ENCODE measurements around the gene SYCP3. TPM values are rescaled to one million over a fixed set of nuclear protein-coding genes. Genes with fewer than 3 reads are reported as not detected.

Gene SYCP3
- total and polyA plus RNA-seq, 2 of the 13 experiments (the other 11 are each of a cell fraction or from before 2014, with no cell fraction given), result not detected

GRCh38 chr12:101783150-101783549, 43.9 kb upstream of the SYCP3 start:
- in situ Hi-C loops (cut with HindIII; ENCODE audit: extremely low pct_ligation_motif_present, low pct_unique_long_range_greater_than_20kb), result no loop called here

DNA sequence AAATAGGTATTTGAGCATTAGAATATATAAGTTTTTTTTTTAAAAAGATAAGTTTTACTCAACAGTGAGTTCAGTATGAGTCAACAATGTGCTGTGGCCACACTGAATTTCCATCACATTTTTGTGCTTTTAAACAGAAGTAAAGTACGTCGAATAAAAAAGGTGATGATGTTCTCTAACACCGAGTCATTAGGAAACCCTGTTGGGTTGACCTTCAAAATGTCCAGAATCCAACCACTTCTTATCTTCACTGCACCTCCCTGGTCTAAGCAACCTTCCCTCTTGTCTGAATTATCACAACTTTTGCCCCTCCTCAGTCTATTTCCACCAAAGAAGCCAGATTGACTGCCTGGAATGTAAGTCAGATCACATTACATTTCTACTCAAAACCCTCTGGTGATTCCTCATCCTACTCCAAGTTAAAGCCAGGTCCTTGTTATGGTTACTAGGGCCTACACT, 43.0 kb upstream of the SYCP3 start:
- no TSS peak for BruUV-seq (replicated peaks)
- whole genome bisulfite sequencing (ENCODE audit: low lambda C conversion rate), result 97% methylated on average over 3 of the region's 3 CpGs
- no peak for TF ChIP-seq SP2 (CRISPR knock-in tag; IDR thresholded peaks at IDR 0.05)
- TF ChIP-seq ZBTB42 (CRISPR knock-in tag; IDR thresholded peaks at IDR 0.05), result no peak
- TF ChIP-seq NR3C1 (CRISPR knock-in tag; IDR thresholded peaks at IDR 0.05), result no peak
- TF ChIP-seq IKZF5 (CRISPR knock-in tag; IDR thresholded peaks at IDR 0.05), result no peak
- TF ChIP-seq ZNF564 (CRISPR knock-in tag; IDR thresholded peaks at IDR 0.05), result no peak
- no peak for TF ChIP-seq ZSCAN29 (CRISPR knock-in tag; conservative IDR thresholded peaks at IDR 0.05)
- TF ChIP-seq, protein P1, sequence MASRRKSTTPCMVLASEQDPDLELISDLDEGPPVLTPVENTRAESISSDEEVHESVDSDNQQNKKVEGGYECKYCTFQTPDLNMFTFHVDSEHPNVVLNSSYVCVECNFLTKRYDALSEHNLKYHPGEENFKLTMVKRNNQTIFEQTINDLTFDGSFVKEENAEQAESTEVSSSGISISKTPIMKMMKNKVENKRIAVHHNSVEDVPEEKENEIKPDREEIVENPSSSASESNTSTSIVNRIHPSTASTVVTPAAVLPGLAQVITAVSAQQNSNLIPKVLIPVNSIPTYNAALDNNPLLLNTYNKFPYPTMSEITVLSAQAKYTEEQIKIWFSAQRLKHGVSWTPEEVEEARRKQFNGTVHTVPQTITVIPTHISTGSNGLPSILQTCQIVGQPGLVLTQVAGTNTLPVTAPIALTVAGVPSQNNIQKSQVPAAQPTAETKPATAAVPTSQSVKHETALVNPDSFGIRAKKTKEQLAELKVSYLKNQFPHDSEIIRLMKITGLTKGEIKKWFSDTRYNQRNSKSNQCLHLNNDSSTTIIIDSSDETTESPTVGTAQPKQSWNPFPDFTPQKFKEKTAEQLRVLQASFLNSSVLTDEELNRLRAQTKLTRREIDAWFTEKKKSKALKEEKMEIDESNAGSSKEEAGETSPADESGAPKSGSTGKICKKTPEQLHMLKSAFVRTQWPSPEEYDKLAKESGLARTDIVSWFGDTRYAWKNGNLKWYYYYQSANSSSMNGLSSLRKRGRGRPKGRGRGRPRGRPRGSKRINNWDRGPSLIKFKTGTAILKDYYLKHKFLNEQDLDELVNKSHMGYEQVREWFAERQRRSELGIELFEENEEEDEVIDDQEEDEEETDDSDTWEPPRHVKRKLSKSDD (CRISPR knock-in tag; IDR thresholded peaks at IDR 0.05; ENCODE audit: low read depth), result no peak

More at GRCh38 chr12:101783150-101783549, 43.9 kb upstream of the SYCP3 start:
- TF ChIP-seq SRY (CRISPR knock-in tag; IDR thresholded peaks at IDR 0.05) (no peak), RARG (CRISPR knock-in tag; IDR thresholded peaks at IDR 0.05; ENCODE audit: low read depth) (no peak), RAD51 (IDR thresholded peaks at IDR 0.05; ENCODE audit: borderline replicate concordance) (no peak), ZNF512 (CRISPR knock-in tag; IDR thresholded peaks at IDR 0.05) (no peak), MBNL3 (CRISPR knock-in tag; conservative IDR thresholded peaks at IDR 0.05) (no peak)
- Histone ChIP-seq H3K36me3 (replicated peaks in 1 of 2; ENCODE audit: control insufficient read depth in 1 of 2, insufficient read depth in 2 of 2, low read length in 2 of 2) (peaks cover 0 to 1% of the 10 kb centered on the region in 2 experiments; a peak in 2 of 5 replicates), H3K4me3 (replicated peaks in 1 of 3; ENCODE audit: insufficient read depth in 1 of 3, low read depth in 2 of 3, low read length in 3 of 3) (no peak overlapping the region), H3K27me3 (ENCODE audit: control insufficient read depth in 1 of 2, insufficient read depth in 2 of 2, low read length in 2 of 2) (no peaks in the 10 kb centered on the region), H3K4me1 (ENCODE audit: insufficient read depth, low read length) (peaks cover 8% of the 10 kb centered on the region; the same call in 1 of the 2 replicates), H3K9ac (ENCODE audit: insufficient read depth, low read depth, low read length) (no peak overlapping the region), H3K9me3 (ENCODE audit: low read length) (no peaks in the 10 kb centered on the region), H4K20me1 (ENCODE audit: insufficient read depth, low read length) (no peaks in the 10 kb centered on the region), H3K4me2 (ENCODE audit: low read depth, low read length) (no peak overlapping the region), H3K79me2 (ENCODE audit: insufficient read depth, low read length) (no peaks in the 10 kb centered on the region), H3K27ac (ENCODE audit: extremely low read length, insufficient read depth, low read length) (no peak overlapping the region), H2AFZ (ENCODE audit: low read length) (no peak overlapping the region)
- ChIA-PET POLR2A (no interaction called here), CTCF (ENCODE audit: low intra/inter-chr PET ratio, low total read pairs) (no interaction called here)
- no TSS peak for BruUV-seq (replicated peaks)
- FAIRE-seq, result no peak
- 98% methylated on average over 2 of the region's 2 CpGs for WGBS (ENCODE audit: low lambda C conversion rate)
- DNase-seq (ENCODE audit: low spot score), result no peak
- intact Hi-C loops (cut with micrococcal nuclease; ENCODE audit: unreplicated experiment), result no loop called here
- no peak for ATAC-seq

More for the DNA sequence above, 43.0 kb upstream of the SYCP3 start:
- ATAC-seq (no peak), FAIRE-seq (no peak), DNase-seq (ENCODE audit: low spot score) (no peak)
- intact Hi-C loops (cut with micrococcal nuclease; ENCODE audit: unreplicated experiment), result no loop called here
- no peak overlapping the region for H3K4me2 ChIP-seq (ENCODE audit: low read depth, low read length)
- in situ Hi-C loops (cut with HindIII; ENCODE audit: extremely low pct_ligation_motif_present, low pct_unique_long_range_greater_than_20kb), result no loop called here
- H3K4me1 ChIP-seq (ENCODE audit: insufficient read depth, low read length), result peaks cover 12% of the 10 kb centered on the region; the same call in 1 of the 2 replicates
- CTCF ChIA-PET (ENCODE audit: low intra/inter-chr PET ratio, low total read pairs), result no interaction called here
- peaks cover 0 to 1% of the 10 kb centered on the region in 2 experiments; a peak in 2 of 5 replicates for H3K36me3 ChIP-seq (replicated peaks in 1 of 2; ENCODE audit: control insufficient read depth in 1 of 2, insufficient read depth in 2 of 2, low read length in 2 of 2)
- no peak overlapping the region for H3K9ac ChIP-seq (ENCODE audit: insufficient read depth, low read depth, low read length)
- H3K79me2 ChIP-seq (ENCODE audit: insufficient read depth, low read length), result no peaks in the 10 kb centered on the region
- POLR2A ChIA-PET, result no interaction called here
- H2AFZ ChIP-seq (ENCODE audit: low read length), result no peak overlapping the region
- H3K4me3 ChIP-seq (replicated peaks in 1 of 3; ENCODE audit: insufficient read depth in 1 of 3, low read depth in 2 of 3, low read length in 3 of 3), result no peak overlapping the region
- no peaks in the 10 kb centered on the region for H3K27me3 ChIP-seq (ENCODE audit: control insufficient read depth in 1 of 2, insufficient read depth in 2 of 2, low read length in 2 of 2)
- H3K27ac ChIP-seq (ENCODE audit: extremely low read length, insufficient read depth, low read length), result no peak overlapping the region
- H3K9me3 ChIP-seq (ENCODE audit: low read length), result no peaks in the 10 kb centered on the region
- H4K20me1 ChIP-seq (ENCODE audit: insufficient read depth, low read length), result no peaks in the 10 kb centered on the region
